ENCODE measurements around the gene ATXN7L3B.

ATXN7L3B gene

GRCh38 chr12:74537707-74538385 lies at the start of gene ATXN7L3B:
ATXN7L3B (plus strand) TSS chr12:74537835; CDS start chr12:74538113, 278 bp downstream.
- DNase-seq (ENCODE audit: low spot score), result peak; percentile 97

- no peak for DNase-seq (ENCODE audit: low spot score)
Observed at GRCh38 chr12:74488134-74488533, 49.5 kb upstream of the ATXN7L3B start.

- DNase-seq (ENCODE audit: low spot score), result no peak
Observed at GRCh38 chr12:74489543-74489942, 48.1 kb upstream of the ATXN7L3B start.

GRCh38 chr12:74490390-74491064 lies 47.1 kb upstream of the ATXN7L3B start:
- no peak for DNase-seq (ENCODE audit: low spot score)

GRCh38 chr12:74491374-74491773 lies 46.3 kb upstream of the ATXN7L3B start:
- DNase-seq (ENCODE audit: low spot score), result no peak

GRCh38 chr12:74499192-74499591 lies 38.4 kb upstream of the ATXN7L3B start:
- DNase-seq (ENCODE audit: low spot score), result no peak

GRCh38 chr12:74508873-74509657 lies 28.6 kb upstream of the ATXN7L3B start:
- peak; percentile 52 for DNase-seq (ENCODE audit: low spot score)

GRCh38 chr12:74509886-74510285 lies 27.7 kb upstream of the ATXN7L3B start:
- DNase-seq (ENCODE audit: low spot score), result no peak

- DNase-seq (ENCODE audit: low spot score), result no peak
Observed at GRCh38 chr12:74514098-74514872, 23.4 kb upstream of the ATXN7L3B start.

- DNase-seq (ENCODE audit: low spot score), result no peak
Observed at GRCh38 chr12:74515849-74516248, 21.8 kb upstream of the ATXN7L3B start.

GRCh38 chr12:74526535-74526934 lies 11.1 kb upstream of the ATXN7L3B start:
- DNase-seq (ENCODE audit: low spot score), result no peak

GRCh38 chr12:74527491-74527890 lies 10.1 kb upstream of the ATXN7L3B start:
- DNase-seq (ENCODE audit: low spot score), result no peak

GRCh38 chr12:74530676-74531075 lies 7.0 kb upstream of the ATXN7L3B start:
- DNase-seq (ENCODE audit: low spot score), result no peak

- DNase-seq (ENCODE audit: low spot score), result no peak
Observed at GRCh38 chr12:74535536-74535935, 2.1 kb upstream of the ATXN7L3B start.

- no peak for DNase-seq (ENCODE audit: low spot score)
Observed at GRCh38 chr12:74537126-74537706, 419 bp upstream of the ATXN7L3B start.

- DNase-seq (ENCODE audit: low spot score), result no peak
Observed at GRCh38 chr12:74538491-74539258, 1.0 kb downstream of the ATXN7L3B start.

- no peak for DNase-seq (ENCODE audit: low spot score)
Observed at GRCh38 chr12:74539261-74539660, 1.6 kb downstream of the ATXN7L3B start.

- no peak for DNase-seq (ENCODE audit: low spot score)
Observed at GRCh38 chr12:74539765-74540526, 2.3 kb downstream of the ATXN7L3B start.

- no peak for DNase-seq (ENCODE audit: low spot score)
Observed at GRCh38 chr12:74541074-74541473, 3.4 kb downstream of the ATXN7L3B start.

- DNase-seq (ENCODE audit: low spot score), result no peak
Observed at GRCh38 chr12:74547249-74547648, 9.6 kb downstream of the ATXN7L3B start.
